MM.1S (cell line): ENCODE data around the gene SEM1.

Experiments
- CTCF ChIP-seq: fragments of 300-600 bp; sonication (generic); IDR thresholded peaks from 2 replicates; pipeline ENCODE4 v1.5.1; 2016; ENCODE audit warnings: antibody characterized with exemption, low read length, mixed read lengths
- EZH2 ChIP-seq: fragments of 300-600 bp; sonication (generic); optimal IDR thresholded peaks from 2 replicates; pipeline ENCODE3; 2017; ENCODE audit warnings: low read depth, mild to moderate bottlenecking, antibody characterized with exemption, low read length, mixed read lengths

GRCh38 chr7:96709381-96710228 lies at the start of gene SEM1:
- TF ChIP-seq CTCF: no peak
- no peak for TF ChIP-seq EZH2
